Measurements from ENCODE around the gene TWIST2.

The TWIST2 gene

DNA sequence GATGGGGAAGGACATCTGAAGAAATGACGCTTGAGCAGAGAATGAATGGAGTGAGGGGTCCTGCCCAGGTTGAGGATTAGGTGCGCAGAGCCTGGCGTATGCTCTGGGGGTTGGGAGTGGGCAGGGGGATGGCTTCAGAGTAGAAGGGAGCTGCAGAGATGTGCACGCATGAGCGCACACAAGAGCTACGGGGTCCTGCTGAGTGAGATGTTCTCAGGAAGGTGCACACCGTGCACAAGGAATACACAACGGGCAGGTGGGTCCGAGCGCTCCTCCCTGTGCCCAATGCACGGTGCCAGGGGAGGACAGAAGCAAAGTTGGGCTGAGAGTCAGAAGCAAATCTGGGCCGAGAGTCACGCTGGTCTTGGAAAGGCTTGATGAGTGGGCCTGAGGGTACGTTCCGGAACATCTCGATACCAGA is 25.5 kb downstream of the TWIST2 start:
- DNase-seq (ENCODE audit: low spot score) = no peak

GRCh38 chr2:238873841-238874240 is 26.0 kb downstream of the TWIST2 start:
- no peak for DNase-seq (ENCODE audit: low spot score)

DNA sequence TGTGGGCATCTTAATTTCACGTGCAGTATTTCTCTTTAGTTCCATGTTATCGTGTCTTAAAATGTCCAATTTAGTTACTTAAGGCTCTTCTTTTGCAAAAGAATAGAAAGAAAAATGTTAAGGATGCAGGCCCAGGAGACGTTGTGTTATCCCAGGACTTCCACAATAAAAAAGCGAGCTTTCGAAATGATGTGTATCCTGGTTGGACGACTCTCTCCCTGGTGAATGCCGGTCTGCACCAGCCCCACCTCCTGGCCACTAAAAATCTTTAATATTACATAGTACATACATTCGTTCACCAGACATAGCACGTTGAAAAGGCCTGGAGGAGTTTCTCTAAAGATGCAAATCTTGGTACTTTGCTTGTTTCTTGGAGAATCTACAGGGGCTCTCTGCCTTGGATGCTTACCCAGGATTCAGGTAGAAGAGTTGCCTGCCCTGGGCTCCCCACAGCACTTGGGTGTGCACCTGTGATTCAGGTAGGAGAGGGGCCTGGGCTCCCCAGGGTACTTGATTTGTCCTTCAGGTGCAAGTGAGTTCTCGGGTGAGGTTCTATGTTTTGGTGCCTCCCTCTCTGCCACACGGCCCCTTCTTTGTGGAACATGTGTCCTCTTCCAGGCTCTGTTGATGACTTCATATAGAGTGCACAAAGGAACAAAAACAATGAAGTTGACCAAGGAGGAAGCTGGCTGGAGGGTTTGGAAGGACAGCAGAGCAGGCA is 26.6 kb downstream of the TWIST2 start:
- no peak for DNase-seq (ENCODE audit: low spot score)

GRCh38 chr2:238875101-238875470 is 27.2 kb downstream of the TWIST2 start:
- DNase-seq (ENCODE audit: low spot score) = no peak

DNA sequence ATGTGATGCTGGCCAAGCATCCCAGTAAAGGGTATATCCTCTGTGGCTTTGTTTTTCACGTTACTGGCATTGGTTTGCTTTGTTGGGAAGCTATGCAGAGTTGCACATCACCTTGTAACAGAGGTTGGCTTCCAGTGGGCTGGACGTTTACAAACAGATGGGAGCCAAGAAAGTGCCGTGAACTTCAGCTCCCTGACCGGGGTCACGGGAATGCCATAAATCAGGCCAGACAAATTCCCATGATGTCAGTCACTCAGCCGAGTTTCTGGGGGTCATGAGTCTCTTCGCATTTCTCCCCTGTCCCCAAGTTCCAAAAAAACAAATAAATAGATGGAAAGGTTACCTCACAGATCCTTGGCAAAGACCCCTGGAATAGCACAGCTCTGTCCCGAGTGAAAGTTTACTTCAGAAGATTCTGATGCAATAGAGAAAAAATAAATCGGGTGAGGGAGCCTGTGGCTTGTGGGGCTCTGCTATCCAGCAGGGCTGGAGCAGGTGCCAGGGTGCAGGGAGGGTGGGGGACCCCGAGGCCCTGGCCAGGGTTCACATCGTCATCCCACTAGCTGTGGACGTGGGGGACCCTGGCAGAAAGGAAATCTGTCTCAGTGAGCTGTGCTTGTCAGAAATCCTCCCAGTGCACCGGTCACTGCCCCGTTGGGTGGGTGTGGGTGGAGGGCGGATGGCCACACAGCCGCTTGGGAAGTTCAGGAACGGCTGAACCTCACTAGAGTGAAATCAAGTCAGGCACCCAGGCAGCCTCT is 27.8 kb downstream of the TWIST2 start:
- no peak for DNase-seq (ENCODE audit: low spot score)

DNA sequence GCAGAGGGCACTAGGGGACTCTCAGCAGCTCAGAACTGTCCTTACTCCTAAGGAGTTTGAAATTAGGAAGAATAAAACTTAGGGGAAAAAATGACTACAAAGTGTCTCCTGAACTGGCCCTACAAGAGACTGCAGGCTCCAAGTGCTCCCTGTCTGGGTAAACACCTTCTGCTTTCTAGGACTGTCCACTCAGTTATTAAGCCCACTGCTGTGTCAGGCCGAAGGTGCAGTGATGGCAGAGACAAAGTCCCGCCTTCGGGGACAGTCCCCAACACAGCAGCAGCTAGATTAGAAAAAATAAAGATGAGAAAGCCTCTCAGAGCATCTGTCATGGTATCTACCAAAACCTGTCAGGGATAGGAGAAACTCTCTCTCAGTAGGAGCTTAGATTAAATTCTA is 28.3 kb downstream of the TWIST2 start:
- no peak for DNase-seq (ENCODE audit: low spot score)

- no peak for DNase-seq (ENCODE audit: low spot score)
These were observed 30.3 kb downstream of the TWIST2 start for GRCh38 chr2:238878051-238878735.

- DNase-seq (ENCODE audit: low spot score) = no peak
These were observed 31.2 kb downstream of the TWIST2 start for GRCh38 chr2:238879043-238879442.

DNA sequence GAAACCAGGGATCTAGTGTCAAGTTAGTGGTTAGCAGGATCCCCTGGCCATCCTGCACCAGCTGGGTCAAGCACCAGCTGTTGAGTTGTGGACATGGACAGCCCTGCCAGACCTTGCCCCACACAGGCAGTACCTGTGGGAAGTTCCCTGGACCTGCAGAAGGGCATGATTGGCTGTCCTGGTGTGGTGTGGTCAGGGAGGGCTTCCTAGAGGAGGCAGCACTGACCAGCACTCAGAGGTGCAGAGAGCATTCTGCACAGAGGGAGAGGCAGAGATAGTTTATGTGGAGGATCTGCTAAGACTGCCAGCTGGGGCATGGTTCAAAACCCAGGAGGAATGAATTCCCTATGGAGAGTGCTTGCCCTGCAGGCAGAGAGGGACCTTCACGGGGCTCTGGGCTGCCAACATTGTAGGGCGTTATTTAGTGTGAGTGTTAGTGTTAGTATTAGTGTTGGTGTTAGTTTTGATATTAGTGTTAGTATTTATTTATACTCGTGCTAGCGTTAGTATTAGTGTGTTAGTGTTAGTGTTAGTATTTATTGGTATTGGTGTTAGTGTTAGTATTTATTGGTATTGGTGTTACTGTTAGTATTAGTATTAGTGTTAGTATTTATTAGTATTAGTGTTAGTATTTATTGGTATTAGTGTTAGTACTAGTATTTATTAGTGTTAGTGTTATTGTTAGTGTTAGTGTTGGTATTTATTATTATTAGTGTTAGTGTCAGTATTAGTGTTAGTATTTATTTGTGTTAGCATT is 31.9 kb downstream of the TWIST2 start:
- DNase-seq (ENCODE audit: low spot score) = no peak

- DNase-seq (ENCODE audit: low spot score) = no peak
These were observed 33.6 kb downstream of the TWIST2 start for GRCh38 chr2:238881353-238882081.

DNA sequence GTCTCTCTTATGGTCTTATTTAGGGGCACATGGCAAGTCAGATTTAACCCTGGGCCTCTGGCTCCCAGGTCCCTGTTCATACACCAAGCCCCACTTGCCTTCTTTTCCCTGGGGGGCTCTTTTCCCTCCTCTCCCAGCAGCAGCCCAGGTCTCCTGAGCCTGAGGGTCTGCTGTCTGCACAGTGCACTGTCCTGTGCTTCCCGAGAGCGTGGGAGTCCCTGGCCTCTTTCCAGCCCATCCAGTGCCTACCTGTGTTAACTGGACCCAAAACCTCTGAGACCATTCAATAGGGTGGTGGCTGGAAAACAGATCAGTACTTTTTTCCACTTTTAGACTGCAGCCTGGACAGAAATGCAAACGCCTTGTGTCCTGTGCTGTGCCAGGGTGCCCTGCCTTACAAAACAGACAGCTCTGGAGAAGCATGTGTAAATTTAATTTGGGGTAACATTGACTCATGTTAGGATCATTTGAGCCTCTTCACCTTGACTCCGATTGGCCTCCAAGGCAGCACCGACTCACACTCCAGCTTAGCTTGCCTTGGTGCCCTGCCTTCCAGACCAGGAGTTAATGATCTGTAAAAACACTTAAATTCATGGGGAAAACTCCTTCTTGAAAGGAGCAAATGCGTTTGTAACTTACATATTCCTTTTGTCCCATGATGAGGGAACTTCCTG is 34.3 kb downstream of the TWIST2 start:
- DNase-seq (ENCODE audit: low spot score) = no peak

GRCh38 chr2:238883421-238883901 is 35.6 kb downstream of the TWIST2 start:
- DNase-seq (ENCODE audit: low spot score) = no peak

GRCh38 chr2:238884122-238884811 is 36.4 kb downstream of the TWIST2 start:
- DNase-seq (ENCODE audit: low spot score) = no peak

- no peak for DNase-seq (ENCODE audit: low spot score)
These were observed 37.0 kb downstream of the TWIST2 start for GRCh38 chr2:238884812-238885408.

GRCh38 chr2:238886453-238887094 is 38.7 kb downstream of the TWIST2 start:
- no peak for DNase-seq (ENCODE audit: low spot score)

- DNase-seq (ENCODE audit: low spot score) = no peak
These were observed 39.7 kb downstream of the TWIST2 start for GRCh38 chr2:238887616-238888015.

GRCh38 chr2:238888781-238889180 is 40.9 kb downstream of the TWIST2 start:
- DNase-seq (ENCODE audit: low spot score) = no peak

DNA sequence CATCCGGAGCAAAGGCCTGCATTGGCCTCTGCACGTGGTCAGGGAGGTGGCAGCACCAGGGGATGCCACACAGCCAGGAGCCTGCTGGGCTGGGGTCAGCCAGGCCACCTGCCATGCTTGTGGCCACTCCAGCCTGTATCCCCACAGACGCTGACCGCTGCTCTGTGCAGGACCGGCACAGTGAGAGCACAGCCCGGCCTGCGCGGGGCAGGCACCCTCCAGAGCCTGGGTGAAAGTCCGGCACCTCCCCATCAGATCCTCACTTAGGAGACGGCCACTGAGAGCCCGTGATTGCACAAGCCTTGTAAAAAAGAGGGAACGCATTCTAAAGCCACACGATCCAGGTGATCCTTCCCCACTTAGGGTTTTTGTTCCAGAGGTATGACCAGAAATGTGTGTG is 42.2 kb downstream of the TWIST2 start:
- DNase-seq (ENCODE audit: low spot score) = no peak

All from germinal center (tissue), 1 donor.